Brain microvascular endothelial cell (primary cell): ENCODE results near the gene NIPBL.
"Not testable (repeated sequence)": the region's sequence is repeated elsewhere in the genome, so short reads cannot be mapped to it uniquely, and the experiment has no call there.

Experiments used
- DNase-seq: peaks from one replicate; pipeline ENCODE4 v3.0.0-alpha.2; 2020
- H3K27ac ChIP-seq: fragments of 250-450 bp; sonication (Bioruptor Pico); 2 replicates; pipeline ENCODE4 v1.5.1; 2020; ENCODE audit warnings: mild to moderate bottlenecking, moderate library complexity
- H3K27me3 ChIP-seq: fragments of 250-450 bp; sonication (Bioruptor Pico); replicated peaks from 2 replicates; pipeline ENCODE4 v1.5.1; 2020; ENCODE audit warnings: mild to moderate bottlenecking
- H3K36me3 ChIP-seq: fragments of 250-450 bp; sonication (Bioruptor Pico); replicated peaks from 2 replicates; pipeline ENCODE4 v1.5.1; 2020; ENCODE audit warnings: mild to moderate bottlenecking
- H3K4me3 ChIP-seq: 2 replicates; pipeline ENCODE4 v1.5.1; 2011; ENCODE audit warnings: low read depth, mild to moderate bottlenecking, control low read depth, low read length, moderate library complexity
- CTCF ChIP-seq: IDR thresholded peaks from 2 replicates; pipeline ENCODE4 v1.5.1; 2011; ENCODE audit warnings: low read depth, mild to moderate bottlenecking, moderate library complexity, low read length, control low read depth, inconsistent platforms; ENCODE audit errors: missing control alignments
- in situ Hi-C: cut with HindIII; loops from 2 replicates; pipeline ENCODE4 v1.10.0; 2017; ENCODE audit warnings: low sequenced_read_pairs, low pct_ligation_motif_present

NIPBL gene

DNA sequence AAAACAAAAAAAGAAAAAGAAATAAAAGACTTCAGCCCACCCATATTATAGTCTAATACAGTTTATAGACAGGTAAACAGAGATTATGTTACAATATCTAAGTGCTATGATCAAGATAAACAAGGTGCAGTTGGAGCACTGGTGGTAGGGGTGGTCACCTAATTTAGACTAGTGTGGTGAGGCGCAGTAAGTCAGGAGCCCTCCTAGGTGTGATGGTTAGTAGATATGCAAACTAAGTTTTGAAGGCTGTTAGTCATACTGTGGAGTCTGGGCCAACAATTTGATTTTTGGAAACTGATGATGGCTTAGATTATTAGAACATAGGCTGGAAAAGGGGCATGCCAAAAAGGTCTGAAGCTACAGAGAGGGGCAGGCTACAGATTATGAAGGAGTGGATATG, 14.7 kb downstream of the NIPBL start:
- no peak for TF ChIP-seq CTCF
- in situ Hi-C loops: no loop called here

DNA sequence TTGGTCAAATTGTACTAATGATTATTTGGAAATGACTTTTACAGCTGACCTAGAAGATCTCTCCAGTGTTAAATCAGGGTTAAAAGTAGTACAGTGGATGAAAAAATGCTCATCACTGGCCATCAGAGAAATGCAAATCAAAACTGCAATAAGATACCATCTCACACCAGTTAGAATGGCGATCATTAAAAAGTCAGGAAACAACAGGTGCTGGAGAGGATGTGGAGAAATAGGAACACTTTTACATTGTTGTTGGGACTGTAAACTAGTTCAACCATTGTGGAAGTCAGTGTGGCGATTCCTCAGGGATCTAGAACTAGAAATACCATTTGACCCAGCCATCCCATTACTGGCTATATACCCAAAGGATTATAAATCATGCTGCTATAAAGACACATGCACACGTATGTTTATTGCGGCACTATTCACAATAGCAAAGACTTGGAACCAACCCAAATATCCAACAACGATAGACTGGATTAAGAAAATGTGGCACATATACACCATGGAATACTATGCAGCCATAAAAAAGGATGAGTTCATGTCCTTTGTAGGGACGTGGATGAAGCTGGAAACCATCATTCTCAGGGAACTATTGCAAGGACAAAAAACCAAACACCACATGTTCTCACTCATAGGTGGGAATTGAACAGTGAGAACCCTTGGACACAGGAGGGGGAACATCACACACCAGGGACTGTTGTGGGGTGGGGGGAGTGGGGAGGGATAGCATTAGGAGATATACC, 15.7 kb downstream of the NIPBL start:
- H3K4me3 ChIP-seq, H3K27ac ChIP-seq, DNase-seq, H3K27me3 ChIP-seq, in situ Hi-C loops, H3K36me3 ChIP-seq: not testable (repeated sequence)

More for the DNA sequence above, 14.7 kb downstream of the NIPBL start:
- DNase-seq: no peak
- Histone ChIP-seq H3K36me3 (no peaks in the 10 kb centered on the region), H3K4me3 (no peak overlapping the region), H3K27ac (no peak overlapping the region), H3K27me3 (no peaks in the 10 kb centered on the region)

DNA sequence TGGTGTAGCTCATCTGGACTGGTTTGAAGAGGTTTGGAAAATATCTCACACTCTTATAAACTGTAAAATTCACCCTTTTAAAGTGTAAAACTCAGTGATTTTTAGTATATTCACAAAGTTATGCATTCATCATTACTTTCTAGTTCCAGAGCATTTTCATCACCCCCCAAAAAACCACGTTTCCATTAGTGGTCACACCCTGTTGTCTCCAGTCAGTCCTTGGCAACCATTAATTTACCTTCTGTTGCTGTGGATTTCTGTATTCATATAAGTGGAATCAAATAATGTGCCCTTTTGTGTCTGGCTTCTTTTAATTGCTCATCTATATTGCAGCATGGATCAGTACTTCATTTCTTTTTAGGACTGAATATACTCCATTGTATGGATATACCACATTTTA, 18.4 kb downstream of the NIPBL start:
- in situ Hi-C loops: no loop called here
- no peaks in the 10 kb centered on the region for H3K27me3 ChIP-seq
- H3K36me3 ChIP-seq: no peaks in the 10 kb centered on the region
- H3K27ac ChIP-seq: no peak overlapping the region
- no peak for DNase-seq
- TF ChIP-seq CTCF: no peak
- no peak overlapping the region for H3K4me3 ChIP-seq

- Histone ChIP-seq H3K27me3 (no peaks in the 10 kb centered on the region), H3K27ac (no peak overlapping the region), H3K36me3 (no peaks in the 10 kb centered on the region), H3K4me3 (no peak overlapping the region)
- TF ChIP-seq CTCF: no peak
- in situ Hi-C loops: no loop called here
- no peak for DNase-seq
Observed at GRCh38 chr5:36896476-36896875, 19.9 kb downstream of the NIPBL start.

DNA sequence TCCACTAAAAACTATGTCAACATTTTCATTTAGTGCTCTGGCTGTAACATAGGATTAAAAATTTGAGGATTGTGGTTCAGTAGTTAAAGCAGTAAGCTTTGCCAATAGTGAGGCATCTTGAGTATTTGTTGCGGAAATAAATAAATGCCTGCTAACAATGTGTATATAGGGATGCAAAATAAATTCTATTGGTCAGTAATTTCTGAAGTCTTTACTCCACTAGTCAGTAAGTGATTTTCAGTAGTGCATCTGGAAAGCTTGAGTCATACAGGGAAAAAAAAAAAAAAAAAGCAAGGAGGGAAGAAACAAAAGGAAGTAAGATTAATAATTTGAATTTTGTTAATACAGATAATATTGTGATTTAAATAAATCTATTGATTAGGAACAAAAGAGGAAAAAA, 21.0 kb downstream of the NIPBL start:
- DNase-seq: no peak
- H3K36me3 ChIP-seq: no peaks in the 10 kb centered on the region
- no peak overlapping the region for H3K4me3 ChIP-seq
- H3K27me3 ChIP-seq: no peaks in the 10 kb centered on the region
- no peak for TF ChIP-seq CTCF
- in situ Hi-C loops: no loop called here
- H3K27ac ChIP-seq: no peak overlapping the region

- no peaks in the 10 kb centered on the region for H3K27me3 ChIP-seq
- no peak for TF ChIP-seq CTCF
- no peak overlapping the region for H3K4me3 ChIP-seq
- no peaks in the 10 kb centered on the region for H3K36me3 ChIP-seq
- no peak for DNase-seq
- no peak overlapping the region for H3K27ac ChIP-seq
- in situ Hi-C loops: no loop called here
Observed at GRCh38 chr5:36899860-36900259, 23.3 kb downstream of the NIPBL start.
